AG04450 (cell line): ENCODE data around the gene ANKRD7. TPM values are rescaled to one million over a fixed set of nuclear protein-coding genes. Genes with fewer than 3 reads are reported as not detected.

Experiments
- CTCF ChIA-PET: fragments of 300-600, 350-600 bp; formaldehyde crosslinking; extraction: SDS; loops from one replicate; lab custom pipeline; 2022; ENCODE audit warnings: antibody characterized with exemption, inconsistent platforms; lab: Charles Lee
- POLR2A ChIA-PET: fragments of 350-600 bp; formaldehyde crosslinking; extraction: SDS; loops from one replicate; lab custom pipeline; 2021; ENCODE audit warnings: antibody characterized with exemption, inconsistent platforms; lab: Yijun Ruan, JAX
- DNase-seq: peaks from one replicate; pipeline ENCODE4 v3.0.0-alpha.2; 2011; ENCODE audit warnings: low read depth, low spot score
- H3K27ac ChIP-seq: one replicate; pipeline ENCODE4 v1.5.1; 2012; ENCODE audit warnings: low read depth, low read length, control low read depth
- H3K27me3 ChIP-seq: one replicate; pipeline ENCODE4 v1.6.0; 2012; ENCODE audit warnings: low read length; ENCODE audit not compliant: control insufficient read depth, insufficient read depth
- H3K4me3 ChIP-seq: 2 replicates; pipeline ENCODE4 v1.5.1; 2011; ENCODE audit warnings: mild to moderate bottlenecking, low read depth, low read length, control low read depth
- H3K9me3 ChIP-seq: 2 replicates; pipeline ENCODE4 v1.5.1; 2012; ENCODE audit warnings: low read length; ENCODE audit not compliant: control insufficient read depth, insufficient read depth
- polyA plus RNA-seq: library from polyadenylated mRNA; depleted of rRNA; stranded (reverse); fragments of >200 nt; gene quantifications from 2 replicates; pipeline ENCODE4 v1.2.3, GENCODE V29; 2011
- TF ChIP-seq, protein P1 (sequence below): IDR thresholded peaks from 2 replicates; pipeline ENCODE4 v1.5.1; 2011; ENCODE audit warnings: low read depth, low read length, control low read depth, inconsistent platforms

The ANKRD7 gene
- polyA plus RNA-seq, 1 experiment: 0.50 TPM

DNA sequence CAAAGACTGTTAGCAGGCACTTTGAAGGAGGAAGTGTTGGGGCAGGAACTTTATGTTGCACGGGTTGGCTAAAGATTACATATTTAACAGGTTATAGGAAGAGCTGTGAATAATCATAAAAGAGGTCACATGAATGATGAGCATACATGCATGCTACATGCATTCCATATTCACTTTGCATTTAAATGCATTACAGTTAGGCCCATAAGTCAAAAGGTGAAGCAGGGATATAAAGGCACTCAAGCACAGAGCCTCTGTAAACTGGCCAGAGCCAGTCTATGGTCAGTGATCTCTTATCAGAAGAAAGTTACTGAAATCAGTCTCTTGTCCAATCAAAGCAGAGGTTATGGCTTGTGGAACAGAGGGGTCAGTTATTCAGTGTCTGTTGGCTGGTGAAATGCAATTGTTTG is 7.3 kb upstream of the ANKRD7 start:
- H3K9me3 ChIP-seq: no peaks in the 10 kb centered on the region
- H3K4me3 ChIP-seq: no peak overlapping the region
- H3K27ac ChIP-seq: no peak overlapping the region
- H3K27me3 ChIP-seq: no peaks in the 10 kb centered on the region
- DNase-seq: no peak
- ChIA-PET CTCF (interaction anchor here (1.7 kb wide), 1 partner anchor 21 kb away, joined by 5 read pairs; no protein-coding TSS in a partner anchor), POLR2A (no interaction called here)
- TF ChIP-seq, protein P1, sequence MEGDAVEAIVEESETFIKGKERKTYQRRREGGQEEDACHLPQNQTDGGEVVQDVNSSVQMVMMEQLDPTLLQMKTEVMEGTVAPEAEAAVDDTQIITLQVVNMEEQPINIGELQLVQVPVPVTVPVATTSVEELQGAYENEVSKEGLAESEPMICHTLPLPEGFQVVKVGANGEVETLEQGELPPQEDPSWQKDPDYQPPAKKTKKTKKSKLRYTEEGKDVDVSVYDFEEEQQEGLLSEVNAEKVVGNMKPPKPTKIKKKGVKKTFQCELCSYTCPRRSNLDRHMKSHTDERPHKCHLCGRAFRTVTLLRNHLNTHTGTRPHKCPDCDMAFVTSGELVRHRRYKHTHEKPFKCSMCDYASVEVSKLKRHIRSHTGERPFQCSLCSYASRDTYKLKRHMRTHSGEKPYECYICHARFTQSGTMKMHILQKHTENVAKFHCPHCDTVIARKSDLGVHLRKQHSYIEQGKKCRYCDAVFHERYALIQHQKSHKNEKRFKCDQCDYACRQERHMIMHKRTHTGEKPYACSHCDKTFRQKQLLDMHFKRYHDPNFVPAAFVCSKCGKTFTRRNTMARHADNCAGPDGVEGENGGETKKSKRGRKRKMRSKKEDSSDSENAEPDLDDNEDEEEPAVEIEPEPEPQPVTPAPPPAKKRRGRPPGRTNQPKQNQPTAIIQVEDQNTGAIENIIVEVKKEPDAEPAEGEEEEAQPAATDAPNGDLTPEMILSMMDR: no peak

- H3K27me3 ChIP-seq: no peaks in the 10 kb centered on the region
- ChIA-PET CTCF (interaction anchor here (1.7 kb wide), 1 partner anchor 22 kb away, joined by 5 read pairs; no protein-coding TSS in a partner anchor), POLR2A (no interaction called here)
- no peak overlapping the region for H3K27ac ChIP-seq
- no peak overlapping the region for H3K4me3 ChIP-seq
- TF ChIP-seq, protein P1: no peak
- no peaks in the 10 kb centered on the region for H3K9me3 ChIP-seq
- DNase-seq: no peak
Measured at GRCh38 chr7:118218413-118219156, 5.9 kb upstream of the ANKRD7 start.

DNA sequence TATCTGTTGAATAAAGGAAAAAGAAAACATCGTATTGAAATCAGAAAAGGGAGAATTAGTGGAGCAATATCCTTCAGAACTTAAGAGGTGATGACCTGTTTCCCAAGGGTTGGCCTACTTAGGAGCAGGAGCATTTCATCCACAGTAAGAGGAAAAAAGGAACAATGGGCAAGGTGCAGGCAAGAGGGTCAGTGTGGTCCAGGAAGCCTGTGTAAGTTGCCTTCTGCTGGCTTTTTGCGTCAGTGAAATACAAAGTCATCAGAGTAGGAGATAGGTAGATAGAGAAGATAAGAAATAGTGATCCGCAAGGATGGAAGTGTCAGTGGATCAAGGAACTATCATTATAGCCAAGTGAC is 5.4 kb upstream of the ANKRD7 start:
- Histone ChIP-seq H3K4me3 (no peak overlapping the region), H3K27ac (no peak overlapping the region), H3K27me3 (no peaks in the 10 kb centered on the region), H3K9me3 (no peaks in the 10 kb centered on the region)
- POLR2A ChIA-PET: no interaction called here
- CTCF ChIA-PET: no interaction called here
- TF ChIP-seq, protein P1: no peak
- no peak for DNase-seq

DNA sequence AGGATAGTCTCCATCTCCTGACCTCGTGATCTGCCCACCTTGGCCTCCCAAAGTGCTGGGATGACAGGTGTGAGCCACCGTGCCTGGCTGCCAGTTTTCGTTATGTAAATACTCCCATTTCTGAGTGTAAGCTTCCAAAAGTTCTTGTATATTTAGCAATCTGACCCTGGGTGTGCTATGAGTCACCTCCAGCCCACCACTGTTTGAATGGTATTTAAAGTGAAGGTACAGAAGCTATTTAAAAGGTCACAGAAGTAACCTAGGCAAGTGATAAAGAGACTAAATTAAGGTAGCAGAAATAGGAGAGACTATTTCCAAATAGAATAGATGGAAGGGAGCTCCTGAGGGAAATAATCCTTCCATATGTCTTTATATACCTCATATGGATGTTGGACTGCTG is 3.9 kb upstream of the ANKRD7 start:
- ChIA-PET POLR2A (no interaction called here), CTCF (interaction anchor here (2.3 kb wide), 1 partner anchor 25 kb away, joined by 9 read pairs; no protein-coding TSS in a partner anchor)
- TF ChIP-seq, protein P1: no peak
- Histone ChIP-seq H3K9me3 (no peaks in the 10 kb centered on the region), H3K27me3 (no peaks in the 10 kb centered on the region), H3K4me3 (no peak overlapping the region), H3K27ac (no peak overlapping the region)
- DNase-seq: no peak

DNA sequence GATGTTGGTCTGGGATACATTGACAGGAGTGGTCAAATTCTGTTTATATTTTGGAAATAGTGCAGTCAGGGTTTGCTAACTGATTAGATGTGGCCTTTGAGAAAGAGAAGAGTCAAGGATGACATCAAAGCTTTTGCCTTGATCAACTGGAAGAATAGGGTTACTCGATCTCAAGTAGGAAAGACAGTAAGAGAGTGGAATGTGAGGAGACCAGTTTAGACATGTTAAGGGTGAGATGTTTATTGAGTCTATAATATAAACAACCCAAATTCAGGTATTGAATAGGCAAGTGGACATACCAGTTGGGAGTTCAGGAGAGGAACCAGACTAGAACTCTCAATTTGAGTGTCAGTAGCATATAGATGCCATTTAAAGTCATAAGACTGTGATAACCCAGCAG is 1.9 kb upstream of the ANKRD7 start:
- DNase-seq: no peak
- H3K27ac ChIP-seq: no peak overlapping the region
- TF ChIP-seq, protein P1: no peak
- CTCF ChIA-PET: interaction anchor here (2.3 kb wide), 1 partner anchor 27 kb away, joined by 9 read pairs; no protein-coding TSS in a partner anchor
- POLR2A ChIA-PET: no interaction called here
- no peaks in the 10 kb centered on the region for H3K9me3 ChIP-seq
- H3K27me3 ChIP-seq: no peaks in the 10 kb centered on the region
- H3K4me3 ChIP-seq: no peak overlapping the region
